HepG2 (cell line): ENCODE measurements around the gene NKIRAS1. TPM values are rescaled to one million over a fixed set of nuclear protein-coding genes. Genes with fewer than 3 reads are reported as not detected.

Source experiments
- AHR ChIP-seq: IDR thresholded peaks from 2 replicates; pipeline ENCODE4 v1.6.1; 2018; ENCODE audit warnings: missing genetic modification reagents, missing compliant biosample characterization
- CREM ChIP-seq, 2 experiments: sonication (generic) in 1 of 2; formaldehyde crosslinking in 1 of 2; IDR thresholded peaks; 2 replicates each; pipeline versions ENCODE4 v1.4.0 to v1.6.1; 2016 to 2020; ENCODE audit warnings: antibody characterized with exemption in 1 of 2, mild to moderate bottlenecking in 1 of 2, missing genetic modification reagents in 1 of 2
- DMAP1 ChIP-seq: IDR thresholded peaks from 2 replicates; pipeline ENCODE4 v1.6.1; 2016
- HDAC2 ChIP-seq: sonication (generic); formaldehyde crosslinking; IDR thresholded peaks from 2 replicates; pipeline ENCODE4 v1.4.0; 2020; ENCODE audit warnings: missing genetic modification reagents
- HNF1B ChIP-seq: sonication (generic); formaldehyde crosslinking; IDR thresholded peaks from 2 replicates; pipeline ENCODE4 v1.5.1; 2020; ENCODE audit warnings: mild to moderate bottlenecking, moderate library complexity, missing genetic modification reagents
- HOXA3 ChIP-seq: sonication (generic); formaldehyde crosslinking; IDR thresholded peaks from 2 replicates; pipeline ENCODE4 v1.5.0; 2020; ENCODE audit warnings: missing genetic modification reagents
- KAT2B ChIP-seq: fragments of 150-350 bp; IDR thresholded peaks from 2 replicates; pipeline ENCODE4 v1.6.1; 2014; ENCODE audit warnings: low read depth, low read length, borderline replicate concordance
- KDM5B ChIP-seq: sonication (generic); formaldehyde crosslinking; IDR thresholded peaks from 2 replicates; pipeline ENCODE4 v1.4.0; 2020; ENCODE audit warnings: missing genetic modification reagents, mild to moderate bottlenecking, borderline replicate concordance
- MIXL1 ChIP-seq: IDR thresholded peaks from 2 replicates; pipeline ENCODE4 v1.6.1; 2016
- PRMT3 ChIP-seq: sonication (generic); formaldehyde crosslinking; IDR thresholded peaks from 2 replicates; pipeline ENCODE4 v1.8.1; 2022; ENCODE audit warnings: low read depth, mild to moderate bottlenecking, moderate library complexity, missing genetic modification reagents, borderline replicate concordance
- SRSF4 ChIP-seq: fragments of 200-400 bp; formaldehyde crosslinking; IDR thresholded peaks from one replicate; pipeline ENCODE4 v1.6.1; 2018; ENCODE audit warnings: mild to moderate bottlenecking, low read depth, low read length, moderate library complexity; ENCODE audit not compliant: poor library complexity, severe bottlenecking
- THAP11 ChIP-seq: IDR thresholded peaks from 2 replicates; pipeline ENCODE4 v1.6.1; 2016; ENCODE audit warnings: missing biosample characterization, missing genetic modification reagents
- YEATS4 ChIP-seq: sonication (generic); formaldehyde crosslinking; IDR thresholded peaks from 2 replicates; pipeline ENCODE4 v1.4.0; 2020; ENCODE audit warnings: missing genetic modification reagents, borderline replicate concordance
- ZFP1 ChIP-seq: IDR thresholded peaks from 2 replicates; pipeline ENCODE4 v1.6.1; 2016
- ZNF121 ChIP-seq: sonication (generic); formaldehyde crosslinking; IDR thresholded peaks from 2 replicates; pipeline ENCODE4 v1.5.0; 2020; ENCODE audit warnings: mild to moderate bottlenecking, missing genetic modification reagents
- ZNF503 ChIP-seq: sonication (generic); formaldehyde crosslinking; IDR thresholded peaks from 2 replicates; pipeline ENCODE4 v1.4.0; 2020; ENCODE audit warnings: missing genetic modification reagents
- ZNF747 ChIP-seq: sonication (generic); formaldehyde crosslinking; IDR thresholded peaks from 2 replicates; pipeline ENCODE4 v1.8.1; 2023; ENCODE audit warnings: missing genetic modification reagents, mild to moderate bottlenecking, borderline replicate concordance
- ZNF75D ChIP-seq: sonication (generic); formaldehyde crosslinking; IDR thresholded peaks from 2 replicates; pipeline ENCODE4 v1.8.1; 2023; ENCODE audit warnings: missing genetic modification reagents, mild to moderate bottlenecking, borderline replicate concordance
- polyA plus RNA-seq, 8 experiments: library from polyadenylated mRNA; depleted of rRNA in 3 of 8; stranded (reverse) in 7 of 8; unstranded in 1 of 8; fragments of >200 nt; fragmentation: Illumina TruSeq in 4 of 8; extraction: Trizol in 4 of 8; gene quantifications; 2 replicates each; pipeline versions ENCODE4 v1.2.1 to v1.2.3, GENCODE V29; 2011 to 2016; ENCODE audit warnings: low read depth in 4 of 8, missing spikeins in 1 of 8, mixed read lengths in 1 of 8; ENCODE audit not compliant: insufficient read depth in 1 of 8
- total RNA-seq, 5 experiments: library from RNA; depleted of rRNA; stranded (reverse); fragments of >200 nt; fragmentation: Illumina TruSeq; extraction: Trizol; gene quantifications; 2 replicates each; pipeline ENCODE4 v1.2.3, GENCODE V29; 2016; ENCODE audit warnings: low read depth in 1 of 5
- TF ChIP-seq, protein P1 (sequence below), 2 experiments: sonication (generic) in 1 of 2; formaldehyde crosslinking in 1 of 2; IDR thresholded peaks; 2 replicates each; pipeline versions ENCODE4 v1.6.1 to v1.9.0; 2014 to 2022; ENCODE audit warnings: antibody characterized with exemption in 1 of 2, borderline replicate concordance in 1 of 2, inconsistent platforms in 1 of 2, low read depth in 1 of 2, missing genetic modification reagents in 1 of 2
- TF ChIP-seq, protein P2 (sequence below): sonication (generic); formaldehyde crosslinking; IDR thresholded peaks from 2 replicates; pipeline ENCODE4 v1.8.0; 2022; ENCODE audit warnings: mild to moderate bottlenecking, missing genetic modification reagents

NKIRAS1 gene
- total and polyA plus RNA-seq, 2 of the 13 experiments (the other 11 are each of a cell fraction or from before 2014, with no cell fraction given): 4.3 to 8.0 TPM

- TF ChIP-seq PRMT3 (no peak), HNF1B (CRISPR knock-in tag) (no peak), DMAP1 (CRISPR knock-in tag) (no peak), HDAC2 (CRISPR knock-in tag) (no peak), KAT2B (no peak), AHR (CRISPR knock-in tag) (no peak), YEATS4 (CRISPR knock-in tag) (no peak), CREM (IDR thresholded peaks at IDR 0.05) (peak; percentile 61), CREM (CRISPR knock-in tag; IDR thresholded peaks at IDR 0.05) (no peak), ZNF503 (CRISPR knock-in tag) (no peak), HOXA3 (peak; percentile 87), KDM5B (no peak), ZFP1 (CRISPR knock-in tag) (no peak), MIXL1 (CRISPR knock-in tag) (no peak), ZNF121 (CRISPR knock-in tag) (no peak), SRSF4 (no peak), ZNF747 (CRISPR knock-in tag) (no peak), ZNF75D (CRISPR knock-in tag) (no peak), THAP11 (CRISPR knock-in tag) (peak; percentile 81)
- TF ChIP-seq, protein P1, sequence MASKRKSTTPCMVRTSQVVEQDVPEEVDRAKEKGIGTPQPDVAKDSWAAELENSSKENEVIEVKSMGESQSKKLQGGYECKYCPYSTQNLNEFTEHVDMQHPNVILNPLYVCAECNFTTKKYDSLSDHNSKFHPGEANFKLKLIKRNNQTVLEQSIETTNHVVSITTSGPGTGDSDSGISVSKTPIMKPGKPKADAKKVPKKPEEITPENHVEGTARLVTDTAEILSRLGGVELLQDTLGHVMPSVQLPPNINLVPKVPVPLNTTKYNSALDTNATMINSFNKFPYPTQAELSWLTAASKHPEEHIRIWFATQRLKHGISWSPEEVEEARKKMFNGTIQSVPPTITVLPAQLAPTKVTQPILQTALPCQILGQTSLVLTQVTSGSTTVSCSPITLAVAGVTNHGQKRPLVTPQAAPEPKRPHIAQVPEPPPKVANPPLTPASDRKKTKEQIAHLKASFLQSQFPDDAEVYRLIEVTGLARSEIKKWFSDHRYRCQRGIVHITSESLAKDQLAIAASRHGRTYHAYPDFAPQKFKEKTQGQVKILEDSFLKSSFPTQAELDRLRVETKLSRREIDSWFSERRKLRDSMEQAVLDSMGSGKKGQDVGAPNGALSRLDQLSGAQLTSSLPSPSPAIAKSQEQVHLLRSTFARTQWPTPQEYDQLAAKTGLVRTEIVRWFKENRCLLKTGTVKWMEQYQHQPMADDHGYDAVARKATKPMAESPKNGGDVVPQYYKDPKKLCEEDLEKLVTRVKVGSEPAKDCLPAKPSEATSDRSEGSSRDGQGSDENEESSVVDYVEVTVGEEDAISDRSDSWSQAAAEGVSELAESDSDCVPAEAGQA (IDR thresholded peaks at IDR 0.05; ENCODE audit: low read depth): peak; percentile 69; the same call in 1 of the 2 replicates
- TF ChIP-seq, protein P1 (CRISPR knock-in tag; IDR thresholded peaks at IDR 0.05; ENCODE audit: borderline replicate concordance): no peak
- TF ChIP-seq, protein P2, sequence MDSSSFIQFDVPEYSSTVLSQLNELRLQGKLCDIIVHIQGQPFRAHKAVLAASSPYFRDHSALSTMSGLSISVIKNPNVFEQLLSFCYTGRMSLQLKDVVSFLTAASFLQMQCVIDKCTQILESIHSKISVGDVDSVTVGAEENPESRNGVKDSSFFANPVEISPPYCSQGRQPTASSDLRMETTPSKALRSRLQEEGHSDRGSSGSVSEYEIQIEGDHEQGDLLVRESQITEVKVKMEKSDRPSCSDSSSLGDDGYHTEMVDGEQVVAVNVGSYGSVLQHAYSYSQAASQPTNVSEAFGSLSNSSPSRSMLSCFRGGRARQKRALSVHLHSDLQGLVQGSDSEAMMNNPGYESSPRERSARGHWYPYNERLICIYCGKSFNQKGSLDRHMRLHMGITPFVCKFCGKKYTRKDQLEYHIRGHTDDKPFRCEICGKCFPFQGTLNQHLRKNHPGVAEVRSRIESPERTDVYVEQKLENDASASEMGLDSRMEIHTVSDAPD: no peak
Observed at GRCh38 chr3:23915537-23916108, 1.2 kb downstream of the NKIRAS1 start (continued).
